GM12873 (cell line): Measurements from ENCODE around the gene PSMD14.

Source experiments
- CTCF ChIP-seq: IDR thresholded peaks from 2 replicates; pipeline ENCODE4 v1.5.1; 2012; ENCODE audit warnings: low read depth, mild to moderate bottlenecking, moderate library complexity, low read length, control low read depth; ENCODE audit not compliant: insufficient read depth; ENCODE audit errors: missing control alignments

The PSMD14 gene

GRCh38 chr2:161353543-161353942 is 45.3 kb downstream of the PSMD14 start:
- TF ChIP-seq CTCF = no peak

- no peak for TF ChIP-seq CTCF
Observed at GRCh38 chr2:161354106-161354505, 45.9 kb downstream of the PSMD14 start.

- TF ChIP-seq CTCF = no peak
Observed at GRCh38 chr2:161355106-161355505, 46.9 kb downstream of the PSMD14 start.

GRCh38 chr2:161355983-161356382 is 47.8 kb downstream of the PSMD14 start:
- no peak for TF ChIP-seq CTCF

- no peak for TF ChIP-seq CTCF
Observed at GRCh38 chr2:161357097-161357496, 48.9 kb downstream of the PSMD14 start.

GRCh38 chr2:161358838-161359237 is 50.6 kb downstream of the PSMD14 start:
- TF ChIP-seq CTCF = no peak

- TF ChIP-seq CTCF = no peak
Observed at GRCh38 chr2:161362568-161363166, 54.4 kb downstream of the PSMD14 start.

- TF ChIP-seq CTCF = no peak
Observed at GRCh38 chr2:161367675-161368074, 59.5 kb downstream of the PSMD14 start.
